BLaER1 (cell line): ENCODE measurements around the gene TES.

Experiments used
- H3K27ac ChIP-seq: shearing (Covaris generic); formaldehyde crosslinking; 2 replicates; pipeline ENCODE4 v1.8.1; 2022
- H3K27me3 ChIP-seq: shearing (Covaris generic); formaldehyde crosslinking; 2 replicates; pipeline ENCODE4 v1.8.1; 2022
- H3K36me3 ChIP-seq: shearing (Covaris generic); formaldehyde crosslinking; 2 replicates; pipeline ENCODE4 v1.8.1; 2022
- H3K4me1 ChIP-seq: shearing (Covaris generic); formaldehyde crosslinking; 2 replicates; pipeline ENCODE4 v1.8.1; 2022
- H3K4me2 ChIP-seq: shearing (Covaris generic); formaldehyde crosslinking; 2 replicates; pipeline ENCODE4 v1.8.1; 2022
- H3K4me3 ChIP-seq: shearing (Covaris generic); formaldehyde crosslinking; 2 replicates; pipeline ENCODE4 v1.8.1; 2022
- H3K9ac ChIP-seq: shearing (Covaris generic); formaldehyde crosslinking; 2 replicates; pipeline ENCODE4 v1.8.1; 2022
- H3K9me3 ChIP-seq: shearing (Covaris generic); formaldehyde crosslinking; 2 replicates; pipeline ENCODE4 v1.8.1; 2022
- H4K20me1 ChIP-seq: shearing (Covaris generic); formaldehyde crosslinking; 2 replicates; pipeline ENCODE4 v1.8.1; 2022
- Cebpa-rat ChIP-seq: shearing (Covaris generic); IDR thresholded peaks from 2 replicates; pipeline ENCODE4 v1.8.1; 2022

Gene TES

GRCh38 chr7:116273918-116274301, 63.6 kb downstream of the TES start:
- H3K27ac ChIP-seq = no peak overlapping the region
- TF ChIP-seq Cebpa-rat = no peak
- H3K36me3 ChIP-seq = no peaks in the 10 kb centered on the region
- no peaks in the 10 kb centered on the region for H3K9me3 ChIP-seq
- no peak overlapping the region for H3K4me2 ChIP-seq
- H3K4me3 ChIP-seq = no peak overlapping the region
- H3K9ac ChIP-seq = no peak overlapping the region
- H3K27me3 ChIP-seq = no peaks in the 10 kb centered on the region
- peaks cover 16% of the 10 kb centered on the region for H3K4me1 ChIP-seq
- H4K20me1 ChIP-seq = no peaks in the 10 kb centered on the region

- H3K4me2 ChIP-seq = peak overlapping the region; percentile 67
These were observed 66.7 kb downstream of the TES start for GRCh38 chr7:116277070-116277469.

GRCh38 chr7:116279217-116279616, 68.9 kb downstream of the TES start:
- Histone ChIP-seq H3K4me2 (no peak overlapping the region), H3K4me1 (peaks cover 28% of the 10 kb centered on the region), H4K20me1 (no peaks in the 10 kb centered on the region), H3K27ac (no peak overlapping the region), H3K9ac (no peak overlapping the region), H3K9me3 (no peaks in the 10 kb centered on the region), H3K36me3 (no peaks in the 10 kb centered on the region), H3K4me3 (no peak overlapping the region), H3K27me3 (no peaks in the 10 kb centered on the region)
- no peak for TF ChIP-seq Cebpa-rat

More at GRCh38 chr7:116277070-116277469, 66.7 kb downstream of the TES start:
- Histone ChIP-seq H3K4me1 (peaks cover 28% of the 10 kb centered on the region), H3K27me3 (no peaks in the 10 kb centered on the region), H3K4me3 (no peak overlapping the region), H3K9ac (no peak overlapping the region), H4K20me1 (no peaks in the 10 kb centered on the region), H3K36me3 (no peaks in the 10 kb centered on the region), H3K27ac (no peak overlapping the region), H3K9me3 (no peaks in the 10 kb centered on the region)
- no peak for TF ChIP-seq Cebpa-rat

- Histone ChIP-seq H3K27ac (no peak overlapping the region), H4K20me1 (no peaks in the 10 kb centered on the region), H3K27me3 (no peaks in the 10 kb centered on the region), H3K4me1 (peaks cover 28% of the 10 kb centered on the region), H3K4me3 (no peak overlapping the region), H3K9me3 (no peaks in the 10 kb centered on the region), H3K4me2 (peak overlapping the region; percentile 26), H3K9ac (no peak overlapping the region), H3K36me3 (no peaks in the 10 kb centered on the region)
- TF ChIP-seq Cebpa-rat = no peak
These were observed 70.5 kb downstream of the TES start for GRCh38 chr7:116280803-116281202.

GRCh38 chr7:116283595-116284204, 73.4 kb downstream of the TES start:
- H3K36me3 ChIP-seq = no peaks in the 10 kb centered on the region
- peaks cover 17% of the 10 kb centered on the region for H3K4me1 ChIP-seq
- no peak overlapping the region for H3K9ac ChIP-seq
- no peaks in the 10 kb centered on the region for H3K9me3 ChIP-seq
- H3K4me3 ChIP-seq = no peak overlapping the region
- H3K27ac ChIP-seq = no peak overlapping the region
- no peak overlapping the region for H3K4me2 ChIP-seq
- TF ChIP-seq Cebpa-rat = no peak
- no peaks in the 10 kb centered on the region for H3K27me3 ChIP-seq
- no peaks in the 10 kb centered on the region for H4K20me1 ChIP-seq

- Histone ChIP-seq H3K9ac (no peak overlapping the region), H3K4me3 (no peak overlapping the region), H3K4me2 (no peak overlapping the region), H3K27me3 (no peaks in the 10 kb centered on the region), H3K9me3 (no peaks in the 10 kb centered on the region), H3K4me1 (peaks cover 17% of the 10 kb centered on the region), H3K36me3 (no peaks in the 10 kb centered on the region), H4K20me1 (no peaks in the 10 kb centered on the region), H3K27ac (no peak overlapping the region)
- TF ChIP-seq Cebpa-rat = no peak
These were observed 74.1 kb downstream of the TES start for GRCh38 chr7:116284390-116284789.

- H3K9ac ChIP-seq = no peak overlapping the region
- H3K4me3 ChIP-seq = no peak overlapping the region
- H3K4me2 ChIP-seq = no peak overlapping the region
- no peaks in the 10 kb centered on the region for H3K36me3 ChIP-seq
- peaks cover 17% of the 10 kb centered on the region for H3K4me1 ChIP-seq
- no peaks in the 10 kb centered on the region for H3K27me3 ChIP-seq
- no peaks in the 10 kb centered on the region for H4K20me1 ChIP-seq
- no peak overlapping the region for H3K27ac ChIP-seq
- TF ChIP-seq Cebpa-rat = no peak
- H3K9me3 ChIP-seq = no peaks in the 10 kb centered on the region
These were observed 74.9 kb downstream of the TES start for GRCh38 chr7:116285252-116285651.

GRCh38 chr7:116290740-116291139, 80.4 kb downstream of the TES start:
- H3K9ac ChIP-seq = no peak overlapping the region
- H3K27me3 ChIP-seq = no peaks in the 10 kb centered on the region
- peaks cover 21% of the 10 kb centered on the region; the same call in 1 of the 2 replicates for H3K9me3 ChIP-seq
- H3K36me3 ChIP-seq = no peaks in the 10 kb centered on the region
- no peak for TF ChIP-seq Cebpa-rat
- H3K4me3 ChIP-seq = no peak overlapping the region
- H4K20me1 ChIP-seq = no peaks in the 10 kb centered on the region
- H3K27ac ChIP-seq = no peak overlapping the region
- H3K4me2 ChIP-seq = no peak overlapping the region
- peaks cover 4% of the 10 kb centered on the region; the same call in 1 of the 2 replicates for H3K4me1 ChIP-seq

- H3K27ac ChIP-seq = no peak overlapping the region
- H3K4me2 ChIP-seq = no peak overlapping the region
- no peaks in the 10 kb centered on the region for H3K27me3 ChIP-seq
- no peaks in the 10 kb centered on the region for H4K20me1 ChIP-seq
- peaks cover 4% of the 10 kb centered on the region; the same call in 1 of the 2 replicates for H3K4me1 ChIP-seq
- H3K9me3 ChIP-seq = peaks cover 21% of the 10 kb centered on the region
- H3K36me3 ChIP-seq = no peaks in the 10 kb centered on the region
- no peak overlapping the region for H3K9ac ChIP-seq
- H3K4me3 ChIP-seq = no peak overlapping the region
- no peak for TF ChIP-seq Cebpa-rat
These were observed 81.6 kb downstream of the TES start for GRCh38 chr7:116291937-116292336.

GRCh38 chr7:116292381-116292780, 82.0 kb downstream of the TES start:
- no peak for TF ChIP-seq Cebpa-rat
- H3K9ac ChIP-seq = no peak overlapping the region
- H3K27ac ChIP-seq = no peak overlapping the region
- no peak overlapping the region for H3K4me2 ChIP-seq
- H3K36me3 ChIP-seq = no peaks in the 10 kb centered on the region
- peaks cover 26% of the 10 kb centered on the region for H3K9me3 ChIP-seq
- H4K20me1 ChIP-seq = no peaks in the 10 kb centered on the region
- H3K27me3 ChIP-seq = no peaks in the 10 kb centered on the region
- no peaks in the 10 kb centered on the region; the same call in 1 of the 2 replicates for H3K4me1 ChIP-seq
- no peak overlapping the region for H3K4me3 ChIP-seq

GRCh38 chr7:116293139-116293538, 82.8 kb downstream of the TES start:
- no peaks in the 10 kb centered on the region for H3K27me3 ChIP-seq
- H3K4me2 ChIP-seq = no peak overlapping the region
- no peak overlapping the region for H3K9ac ChIP-seq
- peaks cover 26% of the 10 kb centered on the region for H3K9me3 ChIP-seq
- H3K27ac ChIP-seq = no peak overlapping the region
- H3K36me3 ChIP-seq = no peaks in the 10 kb centered on the region
- H3K4me3 ChIP-seq = no peak overlapping the region
- no peaks in the 10 kb centered on the region for H4K20me1 ChIP-seq
- no peak for TF ChIP-seq Cebpa-rat
- H3K4me1 ChIP-seq = no peaks in the 10 kb centered on the region
